BJ (cell line): ENCODE results near the gene LEFTY1. TPM values are rescaled to one million over a fixed set of nuclear protein-coding genes. Genes with fewer than 3 reads are reported as not detected.

Source experiments
- CTCF ChIA-PET: fragments of 350-600 bp; formaldehyde crosslinking; extraction: SDS; loops from one replicate; lab custom pipeline; 2021; ENCODE audit warnings: antibody characterized with exemption, inconsistent platforms; lab: Yijun Ruan, JAX
- POLR2A ChIA-PET: fragments of 300-600 bp; sonication (Branson Sonifier 250); formaldehyde crosslinking; extraction: SDS; loops from one replicate; lab custom pipeline; 2021; ENCODE audit warnings: antibody characterized with exemption; lab: Charles Lee
- DNase-seq: peaks from one replicate; pipeline ENCODE4 v3.0.0-alpha.2; 2011; ENCODE audit warnings: low read depth
- H3K27me3 ChIP-seq: 2 replicates; pipeline ENCODE4 v1.6.0; 2011; ENCODE audit warnings: low read length; ENCODE audit not compliant: control insufficient read depth, insufficient read depth
- H3K36me3 ChIP-seq: 2 replicates; pipeline ENCODE4 v1.5.1; 2011; ENCODE audit warnings: low read length; ENCODE audit not compliant: control insufficient read depth, insufficient read depth
- H3K4me3 ChIP-seq: 2 replicates; pipeline ENCODE4 v1.5.1; 2011; ENCODE audit warnings: low read depth, mild to moderate bottlenecking, control low read depth, low read length
- polyA plus RNA-seq: library from polyadenylated mRNA; depleted of rRNA; stranded (reverse); fragments of >200 nt; gene quantifications from 2 replicates; pipeline ENCODE4 v1.2.3, GENCODE V29; 2011
- TF ChIP-seq, protein P1 (sequence below): IDR thresholded peaks from 2 replicates; pipeline ENCODE4 v1.5.1; 2011; ENCODE audit warnings: low read depth, mild to moderate bottlenecking, control low read depth, inconsistent platforms, low read length, moderate library complexity; ENCODE audit not compliant: insufficient read depth

Gene LEFTY1
- polyA plus RNA-seq, 1 experiment: 0.10 TPM

- no peaks in the 10 kb centered on the region for H3K27me3 ChIP-seq
- DNase-seq: no peak
- TF ChIP-seq, protein P1, sequence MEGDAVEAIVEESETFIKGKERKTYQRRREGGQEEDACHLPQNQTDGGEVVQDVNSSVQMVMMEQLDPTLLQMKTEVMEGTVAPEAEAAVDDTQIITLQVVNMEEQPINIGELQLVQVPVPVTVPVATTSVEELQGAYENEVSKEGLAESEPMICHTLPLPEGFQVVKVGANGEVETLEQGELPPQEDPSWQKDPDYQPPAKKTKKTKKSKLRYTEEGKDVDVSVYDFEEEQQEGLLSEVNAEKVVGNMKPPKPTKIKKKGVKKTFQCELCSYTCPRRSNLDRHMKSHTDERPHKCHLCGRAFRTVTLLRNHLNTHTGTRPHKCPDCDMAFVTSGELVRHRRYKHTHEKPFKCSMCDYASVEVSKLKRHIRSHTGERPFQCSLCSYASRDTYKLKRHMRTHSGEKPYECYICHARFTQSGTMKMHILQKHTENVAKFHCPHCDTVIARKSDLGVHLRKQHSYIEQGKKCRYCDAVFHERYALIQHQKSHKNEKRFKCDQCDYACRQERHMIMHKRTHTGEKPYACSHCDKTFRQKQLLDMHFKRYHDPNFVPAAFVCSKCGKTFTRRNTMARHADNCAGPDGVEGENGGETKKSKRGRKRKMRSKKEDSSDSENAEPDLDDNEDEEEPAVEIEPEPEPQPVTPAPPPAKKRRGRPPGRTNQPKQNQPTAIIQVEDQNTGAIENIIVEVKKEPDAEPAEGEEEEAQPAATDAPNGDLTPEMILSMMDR: no peak
- H3K4me3 ChIP-seq: no peak overlapping the region
- peaks cover 7% of the 10 kb centered on the region for H3K36me3 ChIP-seq
- ChIA-PET POLR2A (no interaction called here), CTCF (interaction anchor here (1.0 to 1.1 kb wide), 2 partner anchors 15 to 48 kb away, joined by 3 read pairs; no protein-coding TSS in a partner anchor)
Measured at GRCh38 chr1:225926551-225927113, 37.7 kb upstream of the LEFTY1 start.

- TF ChIP-seq, protein P1: no peak
- ChIA-PET POLR2A (interaction anchor here (0.6 kb wide), 2 partner anchors 71 to 495 kb away, joined by 3 read pairs; no protein-coding TSS in a partner anchor), CTCF (interaction anchor here (0.8 to 2.8 kb wide), 3 partner anchors 13 to 449 kb away, joined by 3 to 8 read pairs (median 4); no protein-coding TSS in a partner anchor)
- H3K27me3 ChIP-seq: no peaks in the 10 kb centered on the region
- peak within 1 kb of the TSS; percentile 78 for H3K4me3 ChIP-seq
- H3K36me3 ChIP-seq: peaks cover 10% of the 10 kb centered on the region
- peak; percentile 74 for DNase-seq
Measured at GRCh38 chr1:225923692-225924555, 35.0 kb upstream of the LEFTY1 start, which contains the start of gene PYCR2. Gene PYCR2 (minus strand): TSS chr1:225924250. CDS start chr1:225924110, 140 bp downstream.

GRCh38 chr1:225923381-225923691 lies 34.4 kb upstream of the LEFTY1 start:
- Histone ChIP-seq H3K4me3 (peak overlapping the region; percentile 78), H3K36me3 (peaks cover 10% of the 10 kb centered on the region), H3K27me3 (no peaks in the 10 kb centered on the region)
- ChIA-PET POLR2A (no interaction called here), CTCF (interaction anchor here (1.7 to 2.8 kb wide), 2 partner anchors 12 to 449 kb away, joined by 4 to 8 read pairs; no protein-coding TSS in a partner anchor)
- DNase-seq: no peak
- TF ChIP-seq, protein P1: no peak

DNA sequence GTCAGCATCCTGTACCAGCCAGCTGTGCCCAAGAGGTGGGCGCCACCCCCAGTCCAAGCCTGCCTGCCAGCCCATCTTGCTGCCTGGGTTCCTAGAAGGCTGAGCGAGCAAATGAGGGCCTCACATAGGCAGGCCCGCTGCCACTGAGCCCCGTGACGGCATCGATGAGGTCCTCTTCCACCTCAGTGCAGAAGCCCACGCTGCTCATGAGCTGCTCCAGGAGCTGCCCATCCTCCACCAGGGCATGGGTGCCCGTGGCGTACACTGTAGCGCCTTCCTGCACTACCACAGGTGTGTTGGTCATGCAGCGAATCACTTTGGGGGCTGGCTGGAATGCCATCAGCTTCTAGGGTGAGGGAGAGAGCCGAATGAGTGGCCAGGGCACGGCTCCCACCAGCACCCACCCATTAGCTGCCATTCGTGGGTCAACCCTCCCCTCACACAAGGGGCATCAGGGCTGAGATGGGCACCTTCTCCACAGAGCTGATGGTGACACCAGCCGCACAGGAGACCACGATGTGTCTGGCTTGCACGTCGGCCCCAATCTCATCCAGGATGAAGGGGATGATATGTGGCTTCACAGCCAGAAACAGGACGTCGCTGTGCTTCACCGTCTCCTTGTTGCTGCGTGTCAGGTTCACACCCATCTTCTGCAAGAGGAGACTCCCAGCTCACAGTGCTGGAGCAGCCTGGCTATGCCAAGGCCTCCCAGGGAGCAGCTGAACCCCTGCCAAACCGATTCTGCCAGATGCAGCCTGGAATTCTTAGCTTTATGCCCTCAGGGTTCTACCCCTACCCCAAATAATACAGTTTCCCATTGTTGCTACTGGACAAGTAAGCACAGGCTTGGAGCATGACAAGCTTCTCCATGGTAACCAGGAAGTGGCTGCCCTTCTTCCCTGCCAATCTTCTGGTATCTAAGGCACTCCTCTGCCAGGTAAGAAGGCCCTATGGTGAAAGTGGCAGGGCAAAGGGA lies 33.1 kb upstream of the LEFTY1 start:
- POLR2A ChIA-PET: no interaction called here
- DNase-seq: no peak

More for the DNA sequence above, 33.1 kb upstream of the LEFTY1 start:
- CTCF ChIA-PET: interaction anchor here (0.6 to 2.8 kb wide), 4 partner anchors 11 to 447 kb away, joined by 3 to 8 read pairs (median 5); no protein-coding TSS in a partner anchor
- H3K36me3 ChIP-seq: peaks cover 12% of the 10 kb centered on the region
- no peak overlapping the region for H3K4me3 ChIP-seq
- TF ChIP-seq, protein P1: no peak
- H3K27me3 ChIP-seq: no peaks in the 10 kb centered on the region
